ENCODE measurements around the gene ERC1.

ERC1 gene

DNA sequence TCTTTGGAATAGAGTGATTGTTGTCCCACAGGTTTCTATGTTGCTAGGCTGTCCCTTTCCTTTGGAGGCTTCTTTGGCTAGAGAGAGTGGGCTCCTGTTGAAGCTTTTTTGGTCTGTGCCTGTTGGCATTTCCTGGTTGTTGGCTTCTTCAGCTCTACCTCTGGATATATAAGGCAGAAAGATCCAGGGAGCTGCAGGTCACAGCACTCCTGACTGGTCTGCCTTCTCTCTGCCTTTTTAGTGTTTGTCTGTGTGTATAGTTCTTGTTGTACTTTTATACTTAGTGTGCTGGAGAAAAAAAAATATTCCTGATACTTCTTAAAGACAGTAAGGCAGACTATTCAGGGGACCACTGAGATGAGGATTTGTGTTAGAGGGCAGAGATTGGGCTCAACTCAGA is 400.7 kb downstream of the ERC1 start:
- no peak for DNase-seq (ENCODE audit: low read depth)

DNA sequence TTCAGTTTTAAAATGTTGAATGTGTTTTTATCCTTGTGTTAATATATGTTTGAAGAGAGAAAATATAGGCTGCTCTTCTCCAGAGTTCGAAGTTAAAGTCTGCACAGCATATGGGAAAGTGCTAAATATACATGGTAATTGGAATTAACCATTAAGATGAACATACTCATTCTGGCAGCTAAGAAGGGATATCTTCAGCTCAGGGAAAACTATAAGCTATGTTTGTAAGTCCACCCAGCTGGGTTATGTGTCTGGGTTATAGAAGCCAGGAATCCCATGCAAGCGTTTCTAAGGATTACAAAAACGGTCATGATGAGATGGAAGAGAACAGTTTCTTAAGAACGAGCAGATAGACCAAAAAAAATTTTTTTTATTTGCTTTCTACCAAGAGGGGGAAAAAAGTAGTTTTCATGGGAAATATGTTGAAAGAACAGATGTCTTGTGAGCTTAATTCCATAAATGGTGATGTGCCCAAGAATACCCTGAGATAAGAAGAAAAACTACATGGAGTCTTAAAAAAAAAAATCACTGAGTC is 404.5 kb downstream of the ERC1 start:
- DNase-seq (ENCODE audit: low read depth), result no peak

DNA sequence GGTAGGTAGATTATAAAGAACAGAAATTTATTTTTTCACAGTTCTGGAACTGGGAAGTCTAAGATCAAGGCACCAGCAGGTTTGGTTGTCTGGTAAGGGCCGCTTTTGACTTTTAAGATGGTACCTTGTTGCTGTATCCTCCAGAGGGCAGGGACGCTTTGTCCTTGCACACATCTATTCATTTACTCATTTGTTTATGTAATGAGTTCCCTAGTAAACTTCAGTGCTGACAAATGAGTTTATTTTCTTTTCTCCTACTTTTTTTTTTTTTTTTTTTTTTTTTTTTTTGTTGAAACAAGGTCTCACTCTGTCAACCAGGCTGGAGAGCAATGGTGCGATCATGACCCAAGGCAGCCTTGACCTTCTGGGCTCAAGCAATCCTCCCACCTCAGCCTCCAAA is 407.6 kb downstream of the ERC1 start:
- DNase-seq (ENCODE audit: low read depth), result no peak

DNA sequence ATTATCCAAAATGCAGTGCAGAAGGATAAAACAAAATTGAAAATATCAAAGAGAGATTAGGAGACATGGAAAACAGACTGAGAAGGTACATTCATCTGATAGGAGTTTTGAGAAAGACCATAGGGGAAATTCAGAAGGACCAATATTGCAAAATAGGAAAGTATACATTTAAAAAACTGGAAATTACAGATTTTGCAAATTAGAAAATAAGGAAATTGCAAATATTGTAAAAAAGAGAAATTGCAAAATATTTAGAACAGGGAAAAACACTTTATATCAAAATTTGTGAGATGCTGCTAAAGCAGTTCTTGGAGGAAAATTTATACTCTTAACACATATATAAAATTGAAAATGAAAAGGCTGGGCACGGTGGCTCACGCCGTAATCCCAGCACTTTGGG is 410.9 kb downstream of the ERC1 start:
- no peak for DNase-seq (ENCODE audit: low read depth)

DNA sequence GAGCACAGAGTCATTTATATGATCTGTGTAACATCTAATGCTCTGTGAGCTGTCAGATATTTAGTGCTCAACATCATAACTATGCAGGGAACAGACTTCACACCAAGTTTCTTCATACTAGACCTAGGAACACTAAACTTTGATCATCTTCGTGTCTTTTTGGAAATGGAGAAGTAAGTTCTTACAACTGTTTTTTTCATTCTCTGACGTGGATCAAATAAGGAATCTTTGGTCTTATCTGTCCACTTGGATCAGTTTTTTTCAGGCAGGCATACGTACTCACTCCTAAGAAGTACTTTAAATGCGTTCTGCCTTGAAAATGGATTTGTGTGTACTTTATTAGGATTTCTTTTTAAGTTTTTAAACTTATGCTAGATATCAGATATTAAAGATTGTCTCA is 412.4 kb downstream of the ERC1 start:
- no peak for DNase-seq (ENCODE audit: low read depth)

- DNase-seq (ENCODE audit: low read depth), result no peak
Observed at GRCh38 chr12:1405619-1406018, 414.6 kb downstream of the ERC1 start.

- DNase-seq (ENCODE audit: low read depth), result no peak
Observed at GRCh38 chr12:1410794-1411193, 419.8 kb downstream of the ERC1 start.

DNA sequence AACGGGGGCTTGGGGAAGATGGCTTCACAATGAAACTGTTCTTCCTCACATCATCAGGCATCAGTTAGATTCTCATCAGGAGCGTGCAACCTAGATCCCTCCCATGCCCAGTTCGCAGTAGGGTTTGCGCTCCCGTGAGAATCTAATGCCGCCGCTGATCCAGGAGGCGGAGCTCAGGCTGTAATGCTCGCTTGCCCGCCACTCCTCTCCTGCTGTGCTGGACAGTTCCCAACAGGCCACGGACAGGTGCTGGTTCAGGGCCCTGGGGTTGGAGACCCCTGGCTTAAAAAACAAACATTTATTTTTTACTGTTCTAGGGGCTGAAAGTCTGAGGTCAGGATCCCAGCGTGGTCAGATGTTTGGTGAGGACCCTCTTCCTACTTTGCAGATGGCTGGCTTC is 422.9 kb downstream of the ERC1 start:
- no peak for DNase-seq (ENCODE audit: low read depth)

DNA sequence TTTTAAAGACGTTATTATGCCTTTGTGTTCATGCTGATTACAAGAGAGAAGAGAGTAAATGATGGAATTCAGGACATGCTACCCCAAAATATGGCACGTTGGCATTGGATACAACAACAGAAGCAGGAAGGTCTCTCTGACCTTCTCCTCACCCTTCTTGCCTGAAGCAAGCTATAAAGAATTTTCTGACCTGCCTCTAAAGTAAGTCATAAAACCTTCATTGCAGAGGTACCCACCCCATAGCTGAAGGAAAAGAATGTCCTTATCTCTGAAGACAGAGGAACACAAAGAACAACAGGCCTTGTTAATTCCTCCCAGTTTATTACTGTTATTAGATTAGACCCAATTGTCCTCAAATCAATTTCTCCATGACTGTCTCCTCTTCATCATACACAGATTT is 427.1 kb downstream of the ERC1 start:
- no peak for DNase-seq (ENCODE audit: low read depth)

DNA sequence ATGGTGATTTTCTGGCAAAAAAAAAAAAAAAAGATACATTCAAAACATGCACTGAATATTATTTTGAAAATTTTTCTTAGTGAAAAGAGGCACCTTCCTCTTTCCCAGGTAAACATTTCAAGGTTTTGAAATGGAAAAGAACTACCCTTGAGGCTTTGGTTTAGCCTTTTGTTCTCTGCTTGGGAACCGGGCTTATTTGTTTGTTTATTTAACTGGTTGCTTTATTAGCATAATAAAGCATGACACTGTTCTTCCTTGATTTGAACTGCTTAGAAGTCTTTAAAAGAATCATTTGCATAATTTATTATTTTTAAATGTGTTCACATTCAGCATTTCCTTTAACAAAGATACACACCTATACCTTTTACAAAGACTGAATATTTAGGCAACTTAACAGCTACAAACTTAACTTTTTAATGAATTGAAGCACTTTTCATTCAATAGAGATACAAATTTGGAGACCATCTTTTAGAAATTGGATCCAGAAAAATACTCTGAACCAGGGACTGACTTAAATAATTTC is 428.9 kb downstream of the ERC1 start:
- DNase-seq (ENCODE audit: low read depth), result no peak

DNA sequence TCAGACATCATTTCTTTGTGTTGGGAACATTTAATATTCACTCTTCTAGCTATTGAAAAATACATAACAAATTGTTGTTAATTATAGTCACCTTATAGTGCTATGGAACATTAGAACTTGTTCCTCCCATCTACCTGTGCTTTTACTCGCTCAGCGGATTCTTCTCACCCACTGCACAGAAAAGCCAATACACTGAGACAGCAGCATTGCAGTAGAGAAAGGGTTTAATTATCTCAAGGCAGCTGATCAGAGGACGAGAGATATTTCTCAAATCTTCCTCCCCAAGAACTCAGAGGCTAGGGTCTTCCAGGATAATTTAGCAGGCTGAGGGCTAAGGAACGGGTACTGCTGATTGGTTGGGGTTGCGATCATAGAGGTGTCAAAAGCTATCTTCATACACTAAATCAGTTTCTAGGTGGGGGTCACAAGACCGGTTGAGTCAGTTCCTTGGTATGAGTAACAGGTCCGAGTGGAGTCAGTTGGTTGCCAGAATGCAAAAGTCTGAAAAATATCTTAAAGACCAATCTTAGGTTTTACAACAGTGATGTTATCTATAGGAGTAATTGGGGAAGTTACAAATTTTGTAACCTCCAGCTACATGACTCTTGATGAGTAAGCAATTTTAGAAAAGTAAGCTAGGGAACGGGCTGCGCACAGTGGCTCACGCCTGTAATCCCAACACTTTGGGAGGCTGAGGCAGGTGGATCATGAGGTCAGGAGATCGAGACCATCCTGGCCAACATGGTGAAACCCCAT is 430.2 kb downstream of the ERC1 start:
- no peak for DNase-seq (ENCODE audit: low read depth)

DNA sequence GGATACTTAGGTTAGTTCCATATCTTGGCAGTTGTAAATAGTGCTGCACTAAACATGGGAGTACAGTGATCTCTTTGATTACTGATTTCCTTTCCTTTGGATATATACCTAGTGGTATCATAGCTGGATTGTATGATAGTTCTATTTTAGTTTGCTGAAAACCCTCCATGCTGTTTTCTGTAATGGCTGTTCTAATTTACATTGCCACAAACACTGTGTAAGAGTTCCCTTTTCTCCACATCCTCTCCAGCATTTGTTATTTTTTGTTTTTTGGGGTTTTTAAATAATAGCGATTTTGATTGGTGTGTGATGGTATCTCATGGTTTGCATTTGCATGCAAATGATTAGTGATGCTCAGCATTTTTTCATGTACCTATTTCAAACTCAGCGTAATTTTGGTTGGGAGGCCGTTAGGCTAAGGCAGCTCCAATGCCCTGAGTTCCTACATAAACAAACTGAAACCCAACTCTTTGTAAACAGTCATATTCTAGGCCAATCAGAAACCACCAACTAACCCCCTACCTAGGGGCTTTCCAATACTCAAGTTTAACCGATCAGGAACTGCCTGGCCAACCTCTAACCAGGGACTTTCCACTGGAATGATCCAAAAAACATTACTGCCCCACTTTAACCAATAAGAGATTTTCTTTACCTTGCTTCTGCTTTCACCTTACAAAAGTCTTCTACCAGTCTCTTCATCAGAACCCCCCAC is 431.7 kb downstream of the ERC1 start:
- DNase-seq (ENCODE audit: low read depth), result no peak

DNA sequence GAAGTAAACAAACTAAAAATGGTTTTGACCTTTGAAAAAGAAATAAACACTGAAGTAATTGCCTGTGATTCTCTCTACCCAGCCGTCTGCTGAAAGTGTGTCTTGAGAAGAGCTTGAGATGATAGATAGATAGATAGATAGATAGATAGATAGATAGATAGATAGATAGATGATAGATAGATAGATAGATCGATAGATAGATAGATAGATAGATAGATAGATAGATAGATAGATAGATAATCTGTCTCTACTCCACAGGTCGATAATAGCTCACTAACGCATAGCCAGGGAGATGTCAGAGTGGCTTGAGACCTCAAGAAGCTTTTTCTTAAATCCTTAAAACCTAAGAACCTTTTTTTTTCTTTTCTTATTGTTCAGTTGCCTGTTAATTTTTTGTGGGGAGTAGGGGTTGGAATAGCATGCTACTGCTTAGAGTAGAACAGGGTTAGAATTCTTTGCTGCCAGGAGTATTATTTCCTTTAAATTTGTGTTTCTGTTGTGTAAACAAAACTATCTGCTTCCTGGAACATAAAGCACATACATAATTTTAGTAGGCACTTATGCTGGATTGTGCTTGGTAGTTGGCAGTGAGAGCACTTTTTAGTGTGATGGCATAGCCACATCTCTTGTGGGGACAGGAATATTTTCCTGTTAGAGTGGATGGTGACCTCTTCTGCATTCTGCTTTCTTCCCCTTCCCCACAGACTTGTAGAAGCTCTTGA is 433.8 kb downstream of the ERC1 start:
- DNase-seq (ENCODE audit: low read depth), result no peak

GRCh38 chr12:1425396-1425729 is 434.3 kb downstream of the ERC1 start:
- no peak for DNase-seq (ENCODE audit: low read depth)

DNA sequence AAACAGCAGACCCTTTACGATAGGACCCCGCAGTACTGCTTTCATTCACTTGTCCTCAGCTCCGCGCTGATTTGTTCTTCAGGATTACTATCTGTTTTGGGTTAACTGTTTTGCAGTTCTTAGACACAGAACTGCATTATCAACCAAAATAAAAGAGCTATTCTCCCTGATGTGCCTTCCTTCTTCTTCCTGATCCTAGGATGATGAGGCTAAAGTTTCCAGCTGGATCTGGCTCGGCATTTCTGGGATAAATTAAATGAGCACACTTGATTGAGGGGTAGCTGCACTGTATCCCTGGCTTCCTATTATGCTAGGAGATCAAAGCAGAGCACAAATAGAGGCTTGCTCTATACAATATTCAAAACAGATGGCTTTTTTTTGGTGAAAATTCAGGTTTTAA is 437.6 kb downstream of the ERC1 start:
- no peak for DNase-seq (ENCODE audit: low read depth)

DNA sequence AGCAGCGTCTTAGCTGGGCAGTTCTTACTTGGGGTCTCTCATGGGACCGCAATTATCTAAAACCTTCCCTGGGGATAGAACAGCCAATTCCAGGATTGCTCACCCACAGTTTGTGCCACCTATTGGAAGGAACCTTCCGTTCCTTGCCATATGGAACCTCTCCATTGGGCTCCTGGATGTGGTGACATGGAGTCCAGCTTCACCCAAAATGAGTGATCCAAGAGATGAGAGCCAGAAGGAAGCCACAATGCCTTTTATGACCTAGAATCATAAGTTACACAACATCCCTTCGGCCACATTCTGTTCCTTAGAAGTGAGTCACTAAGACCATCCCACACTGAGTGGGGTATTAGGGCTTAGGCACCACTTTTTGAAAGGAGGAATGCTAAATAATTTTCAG is 439.0 kb downstream of the ERC1 start:
- no peak for DNase-seq (ENCODE audit: low read depth)

DNA sequence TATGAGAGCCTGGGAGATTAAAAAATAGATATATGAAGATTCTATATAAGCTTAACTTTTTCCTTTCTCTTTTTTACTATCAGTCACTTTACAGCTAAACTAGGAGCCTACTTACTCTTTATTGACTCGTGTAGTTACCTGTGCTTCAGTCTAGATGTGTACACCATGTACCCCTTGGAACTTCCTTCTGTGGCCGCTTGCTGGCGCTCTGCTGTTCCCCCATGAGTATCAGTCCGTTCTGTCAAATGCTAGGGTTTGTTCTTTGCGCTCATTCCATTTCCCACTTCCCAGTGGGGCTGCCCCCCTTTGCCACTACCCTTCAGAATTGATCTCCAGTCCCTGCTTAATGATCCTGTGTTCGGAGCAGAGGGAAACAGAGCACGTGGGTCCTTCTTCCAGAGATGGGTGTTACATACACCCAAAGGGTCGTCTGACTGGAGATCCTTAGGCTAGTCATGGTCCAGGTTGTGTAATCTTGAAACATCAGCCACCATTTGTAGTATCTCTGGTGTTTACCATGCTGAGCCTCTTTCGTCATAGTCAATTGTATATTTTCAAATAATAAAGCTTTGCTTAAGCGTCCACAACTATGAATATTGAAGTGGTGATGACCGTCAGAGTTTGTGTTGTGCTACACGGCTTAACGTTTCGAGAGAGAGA is 443.4 kb downstream of the ERC1 start:
- no peak for DNase-seq (ENCODE audit: low read depth)

DNA sequence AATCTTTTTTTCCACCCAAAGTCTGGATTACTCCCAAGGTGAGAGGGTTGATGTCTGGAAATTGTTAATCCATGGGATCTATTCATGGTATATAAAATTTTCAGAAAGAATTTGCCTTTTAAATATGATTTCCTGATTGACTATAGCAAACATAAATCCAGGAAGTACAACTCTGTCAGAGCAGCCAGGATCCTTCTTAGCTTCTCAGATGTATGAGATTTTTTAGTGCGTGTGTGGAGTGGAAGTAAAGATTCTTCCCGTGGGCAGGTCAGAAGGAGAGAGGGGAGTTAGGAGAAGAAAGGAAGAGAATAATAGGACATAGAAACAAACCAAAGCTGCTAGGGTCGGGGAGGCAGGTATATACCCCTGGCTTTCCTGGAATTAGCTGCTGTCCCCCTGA is 444.0 kb downstream of the ERC1 start:
- DNase-seq (ENCODE audit: low read depth), result no peak

GRCh38 chr12:1435456-1435855 is 444.4 kb downstream of the ERC1 start:
- no peak for DNase-seq (ENCODE audit: low read depth)

DNA sequence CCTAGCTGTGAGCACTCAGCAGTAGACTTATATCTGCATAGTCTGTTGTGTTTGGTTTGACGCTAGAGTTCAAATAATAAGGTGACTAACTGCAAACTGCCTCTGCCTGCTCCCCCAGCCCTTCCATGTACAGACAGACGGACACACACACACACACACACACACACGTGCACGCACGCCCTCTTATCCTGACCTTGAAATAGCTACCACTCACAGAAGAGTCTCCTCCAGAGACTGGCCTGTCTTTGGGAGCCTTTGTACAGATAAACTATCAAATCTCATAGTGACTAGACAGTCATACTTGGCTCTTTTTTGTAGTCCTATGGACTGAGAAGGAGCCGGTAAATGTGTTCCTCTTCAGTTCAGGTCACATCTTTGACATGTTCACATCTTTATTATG is 445.0 kb downstream of the ERC1 start:
- DNase-seq (ENCODE audit: low read depth), result no peak

- DNase-seq (ENCODE audit: low read depth), result no peak
Observed at GRCh38 chr12:1436981-1437380, 446.0 kb downstream of the ERC1 start.

- no peak for DNase-seq (ENCODE audit: low read depth)
Observed at GRCh38 chr12:1439201-1439600, 448.2 kb downstream of the ERC1 start.

Data from activated T-helper 9 cell treated with anti-CD3 and anti-CD28 coated beads, Interleukin-2, amount 50 U/mL, for 16 hours (primary cell).